ENCODE measurements around the gene HSFX1.
"Not testable (repeated sequence)": the region's sequence is repeated elsewhere in the genome, so short reads cannot be mapped to it uniquely, and the experiment has no call there.

The HSFX1 gene

GRCh38 chrX:149773768-149774167 lies at the start of gene HSFX1:
TSS of gene HSFX1 (plus strand) at chrX:149774068. CDS start at chrX:149774682, 614 bp downstream.
- DNase-seq (ENCODE audit: low read depth in 3 of 3) = not testable (repeated sequence)

GRCh38 chrX:149727308-149727707 lies 46.6 kb upstream of the HSFX1 start:
- not testable (repeated sequence) for DNase-seq (ENCODE audit: low read depth in 3 of 3)

- DNase-seq (ENCODE audit: low read depth in 3 of 3) = not testable (repeated sequence)
Measured at GRCh38 chrX:149742269-149742668, 31.6 kb upstream of the HSFX1 start.

GRCh38 chrX:149746390-149747007 lies 27.4 kb upstream of the HSFX1 start:
- not testable (repeated sequence) for DNase-seq (ENCODE audit: low read depth in 3 of 3)

GRCh38 chrX:149757206-149758067 lies 16.4 kb upstream of the HSFX1 start:
- DNase-seq (ENCODE audit: low read depth in 3 of 3) = no peak

GRCh38 chrX:149758068-149758714 lies 15.7 kb upstream of the HSFX1 start:
- no peak for DNase-seq (ENCODE audit: low read depth in 3 of 3)

- DNase-seq (ENCODE audit: low read depth in 3 of 3) = not testable (repeated sequence)
Measured at GRCh38 chrX:149758715-149759078, 15.2 kb upstream of the HSFX1 start.

- no peak for DNase-seq (ENCODE audit: low read depth in 3 of 3)
Measured at GRCh38 chrX:149759824-149760223, 14.0 kb upstream of the HSFX1 start.

GRCh38 chrX:149760965-149761364 lies 12.9 kb upstream of the HSFX1 start:
- no peak for DNase-seq (ENCODE audit: low read depth in 3 of 3)

GRCh38 chrX:149761858-149762674 lies 11.8 kb upstream of the HSFX1 start:
- DNase-seq (ENCODE audit: low read depth in 3 of 3) = not testable (repeated sequence)

GRCh38 chrX:149762696-149763614 lies 10.9 kb upstream of the HSFX1 start:
- no peak for DNase-seq (ENCODE audit: low read depth in 3 of 3)

GRCh38 chrX:149770344-149770743 lies 3.5 kb upstream of the HSFX1 start:
- not testable (repeated sequence) for DNase-seq (ENCODE audit: low read depth in 3 of 3)

- not testable (repeated sequence) for DNase-seq (ENCODE audit: low read depth in 3 of 3)
Measured at GRCh38 chrX:149773026-149773425, 842 bp upstream of the HSFX1 start.

- not testable (repeated sequence) for DNase-seq (ENCODE audit: low read depth in 3 of 3)
Measured at GRCh38 chrX:149777999-149778398, 4.1 kb downstream of the HSFX1 start.

GRCh38 chrX:149781727-149782126 lies 7.9 kb downstream of the HSFX1 start, which contains the start of gene MAGEA9:
TSS of gene MAGEA9 (plus strand) at chrX:149781930. CDS start at chrX:149786211, 4,281 bp downstream.
- not testable (repeated sequence) for DNase-seq (ENCODE audit: low read depth in 3 of 3)

- DNase-seq (ENCODE audit: low read depth in 3 of 3) = not testable (repeated sequence)
Measured at GRCh38 chrX:149795531-149795930, 21.7 kb downstream of the HSFX1 start.

GRCh38 chrX:149799095-149799714 lies 25.3 kb downstream of the HSFX1 start:
- DNase-seq (ENCODE audit: low read depth in 3 of 3) = no peak

- no peak for DNase-seq (ENCODE audit: low read depth in 3 of 3)
Measured at GRCh38 chrX:149799938-149800337, 26.1 kb downstream of the HSFX1 start.

GRCh38 chrX:149803458-149804062 lies 29.7 kb downstream of the HSFX1 start:
- DNase-seq (ENCODE audit: low read depth in 3 of 3) = no peak

GRCh38 chrX:149804102-149804501 lies 30.2 kb downstream of the HSFX1 start:
- DNase-seq (ENCODE audit: low read depth in 3 of 3) = no peak
